SK-N-DZ (cell line): ENCODE data around the gene ALK.

Experiments used
- DNase-seq: peaks from one replicate; pipeline ENCODE4 v3.0.0-alpha.2; 2015; ENCODE audit warnings: low spot score

The ALK gene

DNA sequence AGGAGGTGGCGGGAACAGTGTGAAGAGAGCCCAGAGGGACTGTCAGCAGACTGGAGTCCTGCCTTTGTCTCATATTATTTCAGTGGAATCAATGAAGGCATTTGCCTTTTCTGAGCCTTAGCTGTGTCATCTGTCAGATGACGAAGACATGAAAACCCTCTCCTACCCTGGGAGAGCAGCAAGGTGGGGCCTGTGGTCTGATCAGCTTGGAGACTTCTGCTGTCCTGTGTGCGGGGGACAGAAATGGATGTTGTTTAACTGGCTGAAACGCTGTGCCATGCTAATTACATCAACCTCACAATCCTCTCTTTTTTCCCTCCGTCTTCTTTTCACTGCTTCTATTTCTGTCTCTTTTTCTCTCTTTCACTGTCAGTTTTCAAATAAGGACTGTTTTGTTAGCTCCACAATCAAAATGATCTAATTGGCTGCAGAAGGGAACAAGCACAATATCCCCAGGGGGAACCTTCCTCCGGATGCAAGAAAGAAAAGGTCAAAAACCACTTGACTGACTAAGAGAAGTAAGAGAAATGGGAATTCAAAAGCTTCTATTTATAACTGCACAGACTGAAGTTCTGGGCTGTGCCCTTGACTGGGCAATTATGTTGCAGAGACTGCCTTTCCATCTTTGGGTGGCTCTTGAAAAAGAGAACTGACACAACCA, 466.1 kb downstream of the ALK start:
- DNase-seq, result no peak

DNA sequence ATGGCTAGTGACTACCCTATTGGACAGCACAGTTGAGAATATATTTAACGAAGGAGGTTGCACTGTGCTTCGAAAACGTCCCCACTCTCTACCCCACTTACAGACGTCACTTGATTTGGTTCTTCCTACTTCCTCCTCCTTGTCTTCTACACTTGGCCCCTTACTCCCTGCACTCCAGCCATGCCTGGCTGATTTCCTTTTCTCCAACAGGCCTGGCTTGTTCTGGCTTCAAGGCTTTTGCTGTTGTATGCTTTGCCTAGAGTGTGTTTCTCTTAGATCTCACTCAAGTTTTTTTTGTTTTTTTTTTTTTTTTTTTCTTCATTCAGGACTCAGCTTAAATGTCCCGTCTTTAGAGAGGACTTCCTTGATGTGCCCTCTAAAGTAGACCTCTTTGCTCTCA, 469.4 kb downstream of the ALK start:
- no peak for DNase-seq

GRCh38 chr2:29450596-29451222, 470.7 kb downstream of the ALK start:
- DNase-seq, result no peak

- no peak for DNase-seq
These were observed 471.9 kb downstream of the ALK start for GRCh38 chr2:29449499-29449898.

GRCh38 chr2:29448096-29448688, 473.2 kb downstream of the ALK start:
- no peak for DNase-seq

DNA sequence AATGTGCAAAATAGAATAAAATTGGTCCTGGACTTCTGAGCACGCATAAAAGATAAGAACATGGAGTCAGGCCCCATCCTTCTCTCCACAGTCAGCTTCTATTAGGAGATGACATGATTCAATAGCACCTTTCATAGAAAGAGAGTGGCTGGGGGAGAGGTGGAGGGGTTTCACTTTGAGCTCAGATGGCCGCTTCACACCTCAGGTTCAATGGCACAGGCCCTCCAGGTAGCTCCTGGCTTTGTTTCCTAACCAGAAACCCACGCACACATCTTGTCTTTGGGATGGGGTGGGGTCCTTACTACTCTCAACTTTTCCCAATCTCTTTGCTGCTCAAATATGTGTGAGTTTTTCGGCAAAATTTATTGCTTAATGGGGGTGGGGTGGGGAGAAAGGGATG, 473.9 kb downstream of the ALK start:
- DNase-seq, result no peak

DNA sequence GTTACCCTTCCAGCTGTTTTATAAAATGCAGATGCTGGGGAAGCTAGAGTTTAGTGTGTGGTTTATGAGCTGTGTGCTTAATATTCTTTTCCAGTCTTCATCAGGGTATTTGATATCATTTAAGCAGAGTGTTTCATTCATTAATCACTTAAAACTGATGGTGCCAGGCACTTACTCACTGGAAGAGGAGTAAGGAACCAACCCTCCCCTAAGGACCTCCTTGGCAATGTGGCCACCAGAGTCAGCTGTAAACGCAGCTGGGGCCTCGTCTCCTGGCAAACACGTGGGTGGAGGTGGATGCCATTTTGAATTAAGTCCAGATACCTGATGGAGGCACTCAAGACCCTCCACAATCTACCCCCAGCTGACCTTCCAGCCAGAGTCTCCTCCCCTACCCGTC, 474.5 kb downstream of the ALK start:
- no peak for DNase-seq

DNA sequence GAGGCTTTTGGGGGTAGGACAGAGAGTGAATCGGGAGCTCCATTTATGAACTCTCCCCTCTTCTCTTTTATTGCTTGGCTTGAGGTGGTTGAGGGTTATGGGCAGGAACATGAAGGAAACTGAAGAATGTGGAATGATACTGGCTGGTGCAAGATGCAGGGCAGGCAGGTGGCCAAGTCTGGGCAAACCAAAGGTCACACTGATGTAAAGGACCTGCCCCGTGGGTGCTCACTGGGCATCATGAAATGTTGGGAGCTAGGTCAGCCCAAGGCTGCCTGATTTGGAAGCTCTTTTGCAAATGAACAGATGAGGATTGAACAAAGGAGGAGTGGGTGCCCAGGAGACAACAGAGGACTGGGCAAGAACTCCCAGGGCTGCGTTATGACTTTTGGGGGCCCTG, 477.2 kb downstream of the ALK start:
- DNase-seq, result no peak

DNA sequence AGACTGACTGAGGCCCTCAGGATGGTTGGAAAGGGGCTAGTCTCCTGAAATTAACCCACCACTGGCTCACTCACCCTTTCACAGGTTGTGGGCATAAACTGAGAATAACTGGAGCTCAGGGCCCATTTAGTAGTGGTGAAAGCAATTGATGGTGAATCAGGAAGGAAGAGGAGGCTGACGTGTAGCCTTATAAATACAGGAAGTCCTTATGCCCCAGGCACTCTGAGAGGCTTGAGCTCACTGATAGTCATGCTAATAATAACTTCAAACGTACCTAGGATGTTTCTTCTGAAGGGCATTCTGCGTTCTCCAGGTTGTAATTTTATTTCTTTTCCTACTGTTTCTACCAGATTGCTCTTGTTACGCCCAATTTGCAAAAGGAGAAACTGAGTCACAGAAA, 477.8 kb downstream of the ALK start:
- no peak for DNase-seq

DNA sequence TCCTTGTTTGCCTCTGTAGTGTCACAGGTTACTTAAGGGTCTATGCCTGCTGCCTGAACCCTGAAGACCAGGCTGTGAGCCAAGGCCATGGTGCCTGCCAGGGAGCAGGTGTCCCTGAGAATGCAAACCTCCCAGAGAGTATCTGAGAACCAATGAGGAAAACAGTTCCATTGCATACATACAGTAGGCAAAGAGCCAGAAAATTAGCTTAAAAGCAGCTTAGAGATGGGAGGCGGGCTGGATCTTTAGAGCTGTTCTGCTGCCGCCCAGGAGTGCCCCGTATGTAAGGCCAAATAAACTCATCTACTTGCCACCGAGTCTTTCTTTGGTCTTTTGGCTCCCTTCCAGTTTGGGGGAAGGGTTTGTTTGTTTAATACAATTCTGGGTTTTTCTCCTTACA, 478.2 kb downstream of the ALK start:
- no peak for DNase-seq

- no peak for DNase-seq
These were observed 480.3 kb downstream of the ALK start for GRCh38 chr2:29440921-29441623.

DNA sequence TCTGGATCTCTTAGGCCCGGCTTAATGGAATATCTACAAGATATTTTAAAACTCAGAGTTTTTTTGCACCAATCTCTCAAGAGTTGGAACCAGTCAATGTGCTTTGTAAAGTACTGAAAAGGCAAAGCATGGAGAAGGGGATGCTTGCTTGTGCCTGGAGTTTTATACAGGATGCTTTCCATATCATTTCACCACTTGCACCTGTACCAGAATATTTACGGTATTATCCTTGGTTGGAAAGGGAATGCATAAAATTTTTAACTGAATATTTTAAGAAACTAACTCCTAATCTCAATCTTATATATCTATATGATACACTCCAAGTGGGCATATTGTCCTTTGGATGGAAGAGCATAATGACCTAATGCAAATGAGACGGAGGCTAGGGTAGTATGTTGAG, 487.5 kb downstream of the ALK start:
- no peak for DNase-seq

GRCh38 chr2:29433128-29433527, 488.3 kb downstream of the ALK start:
- no peak for DNase-seq

- peak; percentile 10 for DNase-seq
These were observed 489.9 kb downstream of the ALK start for GRCh38 chr2:29431485-29431884.

- DNase-seq, result no peak
These were observed 490.8 kb downstream of the ALK start for GRCh38 chr2:29430382-29431112.

- DNase-seq, result no peak
These were observed 495.0 kb downstream of the ALK start for GRCh38 chr2:29426354-29426753.

DNA sequence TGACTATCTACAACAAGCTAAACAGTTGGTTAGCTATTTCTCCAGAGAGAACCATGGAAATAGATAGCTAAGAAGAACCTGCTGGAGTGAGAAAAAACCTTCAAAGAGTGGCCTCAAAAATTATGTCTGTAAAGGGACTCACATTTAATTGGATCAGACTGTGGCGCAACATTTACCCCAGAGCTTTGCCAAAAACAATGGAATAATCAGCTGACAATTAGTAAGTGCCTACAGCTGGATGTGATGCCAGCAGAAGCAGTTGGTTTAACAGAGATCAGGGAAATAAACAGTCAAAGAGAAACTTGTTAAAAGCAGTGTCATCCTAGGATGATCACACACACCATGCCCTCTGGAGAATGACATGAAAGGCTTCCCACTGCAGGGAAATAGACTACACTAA, 495.5 kb downstream of the ALK start:
- DNase-seq, result no peak

DNA sequence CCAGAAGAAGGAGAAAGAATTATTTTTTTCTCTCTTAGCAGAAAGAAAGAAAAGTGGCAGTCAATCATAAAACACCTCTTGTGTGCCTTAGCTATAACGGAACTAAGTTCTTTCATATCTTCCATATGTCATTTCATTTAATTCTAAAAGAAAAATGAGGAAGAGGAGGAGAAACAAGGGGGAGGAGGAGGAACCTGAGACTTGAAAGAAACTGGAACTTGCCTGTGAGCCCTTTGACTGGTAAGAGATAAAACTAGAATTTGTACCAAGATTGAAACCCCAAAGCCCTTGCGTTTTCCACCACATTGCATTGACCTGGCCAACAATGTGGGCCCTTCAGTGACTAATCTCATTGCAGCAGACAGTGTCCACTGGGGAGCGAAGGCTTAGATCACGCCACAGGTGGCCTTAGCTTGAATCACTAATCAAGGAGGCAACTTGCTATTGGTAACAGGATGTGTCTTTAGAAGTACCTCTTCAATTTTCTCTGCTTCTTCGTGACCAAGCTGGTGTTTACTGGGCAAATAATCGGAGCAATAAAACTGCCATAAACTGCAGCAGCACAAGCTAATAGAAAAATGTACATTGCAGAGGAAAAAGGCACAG, 498.2 kb downstream of the ALK start:
- no peak for DNase-seq

DNA sequence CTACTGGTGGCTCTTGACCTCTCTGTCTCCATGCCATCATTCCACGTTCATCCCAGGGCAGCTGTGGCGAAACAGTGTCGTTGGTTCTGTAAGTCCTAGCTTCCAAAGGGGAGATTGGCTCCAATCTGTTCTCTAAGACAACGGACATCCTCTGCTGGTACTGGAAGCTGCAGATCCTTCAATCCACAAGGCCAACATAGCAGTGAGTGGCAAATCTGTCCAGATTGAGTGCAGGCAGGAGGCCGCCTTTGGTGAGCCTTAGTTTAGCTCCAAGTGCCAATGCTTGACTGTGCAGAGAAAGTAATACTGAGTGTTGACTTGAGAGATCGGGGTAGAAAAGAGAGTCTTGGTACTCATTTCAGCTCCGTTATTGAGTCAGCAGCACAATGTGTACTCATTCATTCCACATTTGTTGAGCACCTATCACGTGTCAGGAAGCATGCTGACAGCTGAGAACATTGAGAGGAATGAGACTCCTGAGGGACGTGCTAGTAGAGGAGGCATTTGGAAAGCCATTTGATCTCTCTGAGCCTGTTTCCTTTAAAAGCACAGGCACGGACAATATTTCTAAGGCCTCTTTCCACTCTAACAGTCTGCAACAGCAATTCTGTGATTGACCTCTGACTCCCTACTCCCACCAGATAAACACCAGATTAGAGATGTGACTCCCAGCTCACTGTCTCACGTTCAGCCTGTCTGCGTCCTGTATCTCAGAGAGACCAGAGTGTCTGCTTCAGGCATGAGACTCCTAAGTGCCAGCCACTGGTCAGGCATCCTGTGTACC, 500.2 kb downstream of the ALK start:
- peak; percentile 26 for DNase-seq

- no peak for DNase-seq
These were observed 500.9 kb downstream of the ALK start for GRCh38 chr2:29420464-29420863.

DNA sequence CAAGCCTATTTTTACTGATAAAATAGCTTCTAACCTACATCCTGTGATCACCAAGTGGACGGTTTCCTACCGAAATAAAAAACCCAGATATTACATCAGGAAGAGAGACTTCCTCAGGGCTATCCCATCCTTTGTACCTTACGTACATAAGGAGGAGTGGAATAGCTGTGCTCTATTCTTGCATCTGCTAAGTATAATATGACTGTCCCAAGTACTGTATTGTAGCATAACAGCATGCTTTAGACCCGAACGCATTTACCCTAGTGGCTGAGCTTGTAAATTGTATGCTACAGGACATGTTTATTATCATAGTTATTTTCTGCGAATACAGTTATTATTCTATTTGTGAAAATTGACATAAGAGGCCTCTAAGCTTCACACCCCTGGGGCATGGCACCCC, 503.8 kb downstream of the ALK start:
- DNase-seq, result no peak
